ES-I3 (cell line): ENCODE data around the gene SND1.
"Not testable (repeated sequence)": the region's sequence is repeated elsewhere in the genome, so short reads cannot be mapped to it uniquely, and the experiment has no call there.

Experiments
- H3K36me3 ChIP-seq: 2 replicates; pipeline ENCODE4 v1.6.1; 2013; ENCODE audit warnings: mild to moderate bottlenecking, low read length, control low read depth, moderate library complexity; ENCODE audit not compliant: insufficient read depth
- H3K4me1 ChIP-seq: 2 replicates; pipeline ENCODE4 v1.6.1; 2013; ENCODE audit warnings: mild to moderate bottlenecking, control low read depth, low read length; ENCODE audit not compliant: insufficient read depth
- H3K9ac ChIP-seq: 2 replicates; pipeline ENCODE4 v1.6.1; 2013; ENCODE audit warnings: low read depth, mild to moderate bottlenecking, low read length, moderate library complexity
- H3K9me3 ChIP-seq: 2 replicates; pipeline ENCODE4 v1.6.1; 2013; ENCODE audit warnings: mild to moderate bottlenecking, low read length, moderate library complexity; ENCODE audit not compliant: control insufficient read depth, insufficient read depth

The SND1 gene

GRCh38 chr7:127900732-127901685 lies 249.0 kb downstream of the SND1 start:
- Histone ChIP-seq H3K36me3 (no peaks in the 10 kb centered on the region), H3K4me1 (peaks cover 56% of the 10 kb centered on the region), H3K9me3 (no peaks in the 10 kb centered on the region), H3K9ac (no peak overlapping the region)

- H3K36me3 ChIP-seq = no peaks in the 10 kb centered on the region
- no peaks in the 10 kb centered on the region for H3K9me3 ChIP-seq
- H3K9ac ChIP-seq = no peak overlapping the region
- peaks cover 52% of the 10 kb centered on the region for H3K4me1 ChIP-seq
Observed at GRCh38 chr7:127901895-127902703, 250.1 kb downstream of the SND1 start.

- not testable (repeated sequence) for H3K36me3 ChIP-seq, H3K9me3 ChIP-seq, H3K9ac ChIP-seq
- peaks cover 52% of the 10 kb centered on the region for H3K4me1 ChIP-seq
Observed at GRCh38 chr7:127902753-127903152, 250.8 kb downstream of the SND1 start.

DNA sequence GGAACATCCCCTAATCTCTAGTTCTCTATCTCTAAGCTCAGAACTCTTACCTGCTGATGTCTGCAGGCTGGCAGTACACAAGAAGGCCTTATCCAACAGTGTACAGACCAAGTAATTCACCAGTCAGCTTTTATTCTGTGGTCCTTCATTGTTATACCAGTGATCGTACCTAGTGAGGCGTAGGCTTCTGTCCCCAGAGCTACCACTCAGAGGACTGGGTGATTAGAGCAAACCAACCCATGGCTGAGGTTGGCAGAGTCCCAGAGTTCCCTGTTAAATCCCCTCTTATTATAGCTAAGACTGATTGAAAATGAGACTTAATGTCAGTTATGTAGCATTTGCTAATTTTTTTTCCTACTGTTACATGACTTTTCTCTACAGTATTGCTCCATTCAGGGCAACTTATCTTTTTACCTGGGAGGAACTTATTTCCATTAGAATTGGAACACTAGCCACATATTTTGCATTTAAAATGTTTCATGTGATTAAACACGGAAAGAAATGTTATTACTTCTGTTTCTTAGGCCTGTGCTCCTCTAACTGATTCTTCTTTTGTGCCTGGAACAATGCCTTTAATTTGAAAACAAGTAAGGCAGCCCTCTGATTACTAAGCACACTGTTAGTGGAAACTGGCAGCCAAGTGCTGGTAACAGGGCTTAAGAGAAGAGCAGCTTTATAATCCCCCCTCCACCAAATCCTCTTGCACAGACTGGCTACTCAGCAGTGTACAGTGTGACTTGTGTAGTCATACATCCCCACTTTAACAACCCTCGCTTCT lies 252.1 kb downstream of the SND1 start:
- Histone ChIP-seq H3K36me3 (no peaks in the 10 kb centered on the region), H3K9ac (no peak overlapping the region), H3K4me1 (peaks cover 52% of the 10 kb centered on the region), H3K9me3 (no peaks in the 10 kb centered on the region)

DNA sequence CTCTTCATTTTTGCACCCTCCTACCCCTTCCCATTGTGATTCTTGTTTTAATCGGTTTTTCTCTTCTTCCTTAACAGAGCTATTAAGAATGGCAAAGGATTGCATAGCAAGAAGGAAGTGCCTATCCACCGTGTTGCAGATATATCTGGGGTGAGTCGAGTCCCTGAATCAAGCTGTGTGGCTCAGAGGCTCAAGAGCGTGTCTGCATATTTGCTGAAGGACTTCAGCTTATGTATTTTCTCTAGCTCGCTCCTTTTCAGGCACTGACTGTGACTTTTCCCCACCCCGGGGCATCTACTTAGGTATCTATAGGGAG lies 252.6 kb downstream of the SND1 start:
- Histone ChIP-seq H3K9ac (no peak overlapping the region), H3K4me1 (peaks cover 50% of the 10 kb centered on the region), H3K36me3 (no peaks in the 10 kb centered on the region), H3K9me3 (no peaks in the 10 kb centered on the region)

DNA sequence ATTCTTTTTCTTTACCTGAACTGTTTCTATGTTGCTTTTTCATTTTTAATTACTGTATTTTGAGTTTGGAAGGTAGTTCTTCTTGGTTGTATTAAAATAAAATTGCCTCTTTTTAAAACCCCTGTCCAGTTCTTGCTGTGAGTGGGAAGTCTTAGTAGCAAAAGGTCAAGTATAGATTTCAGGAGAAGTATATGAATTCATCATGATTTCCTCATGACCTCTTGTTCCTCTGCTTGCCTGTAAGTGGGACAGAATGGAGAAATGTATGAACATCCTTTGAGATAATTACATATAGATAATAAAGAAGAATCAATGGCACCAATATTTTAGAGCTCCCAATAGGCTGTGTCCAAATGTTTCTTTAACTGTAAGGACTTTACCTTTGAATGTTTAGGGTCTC lies 253.0 kb downstream of the SND1 start:
- H3K36me3 ChIP-seq = no peaks in the 10 kb centered on the region
- H3K9ac ChIP-seq = no peak overlapping the region
- H3K9me3 ChIP-seq = no peaks in the 10 kb centered on the region
- H3K4me1 ChIP-seq = peaks cover 46% of the 10 kb centered on the region

- Histone ChIP-seq H3K4me1 (peaks cover 39% of the 10 kb centered on the region), H3K9ac (no peak overlapping the region), H3K9me3 (no peaks in the 10 kb centered on the region), H3K36me3 (no peaks in the 10 kb centered on the region)
Observed at GRCh38 chr7:127905491-127906330, 253.7 kb downstream of the SND1 start.

- H3K9ac ChIP-seq = no peak overlapping the region
- H3K4me1 ChIP-seq = peaks cover 24% of the 10 kb centered on the region
- no peaks in the 10 kb centered on the region for H3K9me3 ChIP-seq
- no peaks in the 10 kb centered on the region for H3K36me3 ChIP-seq
Observed at GRCh38 chr7:127907110-127908040, 255.4 kb downstream of the SND1 start.

DNA sequence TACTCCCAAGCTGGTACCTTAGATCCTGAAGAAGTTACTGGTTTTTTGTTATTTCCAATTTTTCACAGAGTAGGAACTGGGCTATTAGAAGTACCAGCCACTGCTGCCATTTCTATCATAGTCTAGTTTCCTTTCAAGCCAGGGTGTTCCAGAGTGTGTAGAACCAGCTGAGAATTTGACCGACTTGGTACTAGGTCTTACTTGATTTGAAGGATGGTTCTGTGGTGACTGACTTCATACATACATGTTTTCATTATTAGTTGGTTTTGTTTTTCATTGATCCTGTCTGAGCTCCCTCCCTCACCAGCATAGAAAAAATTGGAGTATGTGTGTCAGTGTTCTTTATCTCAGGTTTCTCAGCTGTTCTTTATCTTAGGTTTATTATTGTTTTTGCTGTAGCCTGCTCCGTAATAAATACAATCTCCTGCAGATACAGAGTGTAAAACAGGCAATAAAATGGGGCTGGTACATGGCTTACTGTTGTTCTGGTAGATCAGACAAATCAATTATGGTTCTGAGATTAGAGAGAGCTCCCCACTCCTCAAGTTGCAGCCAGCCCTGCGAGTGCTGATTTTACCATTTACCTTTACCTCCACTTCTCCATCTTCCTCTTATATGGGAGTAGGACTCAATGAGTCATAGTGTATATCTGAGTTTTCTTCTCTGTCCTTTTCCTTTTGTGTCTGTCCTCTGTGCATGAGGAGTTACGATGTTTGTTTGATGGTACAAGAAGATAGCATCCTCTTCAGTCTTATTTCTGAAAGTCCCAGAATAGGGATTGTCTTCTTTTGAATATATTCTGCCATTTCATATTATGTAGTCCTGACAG lies 256.6 kb downstream of the SND1 start:
- H3K9me3 ChIP-seq = no peaks in the 10 kb centered on the region
- peaks cover 18% of the 10 kb centered on the region for H3K4me1 ChIP-seq
- H3K9ac ChIP-seq = no peak overlapping the region
- H3K36me3 ChIP-seq = no peaks in the 10 kb centered on the region

GRCh38 chr7:127909424-127910152 lies 257.6 kb downstream of the SND1 start:
- H3K9ac ChIP-seq = no peak overlapping the region
- no peaks in the 10 kb centered on the region for H3K36me3 ChIP-seq
- H3K4me1 ChIP-seq = peaks cover 9% of the 10 kb centered on the region
- no peaks in the 10 kb centered on the region for H3K9me3 ChIP-seq

DNA sequence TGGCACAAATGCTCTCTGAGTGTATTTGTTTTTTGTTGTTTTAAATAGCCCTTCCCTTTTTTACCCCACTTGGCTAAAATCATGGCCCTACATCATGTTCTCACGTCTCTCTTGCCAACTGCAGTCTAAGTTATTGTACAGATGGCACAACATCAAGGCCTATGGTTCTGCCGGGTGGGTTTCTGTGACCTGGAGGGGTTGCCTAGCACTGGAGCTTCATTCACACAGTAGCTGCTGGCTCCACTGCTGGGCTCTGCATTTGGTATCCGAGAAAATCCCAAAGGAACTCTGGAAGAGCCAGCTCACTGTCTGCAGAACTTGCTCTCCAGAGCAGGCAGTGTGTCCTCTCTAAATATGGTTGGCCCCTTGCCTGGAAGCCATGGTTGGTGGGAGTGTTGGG lies 258.7 kb downstream of the SND1 start:
- H3K36me3 ChIP-seq = no peaks in the 10 kb centered on the region
- no peaks in the 10 kb centered on the region for H3K9me3 ChIP-seq
- no peaks in the 10 kb centered on the region for H3K4me1 ChIP-seq
- no peak overlapping the region for H3K9ac ChIP-seq

DNA sequence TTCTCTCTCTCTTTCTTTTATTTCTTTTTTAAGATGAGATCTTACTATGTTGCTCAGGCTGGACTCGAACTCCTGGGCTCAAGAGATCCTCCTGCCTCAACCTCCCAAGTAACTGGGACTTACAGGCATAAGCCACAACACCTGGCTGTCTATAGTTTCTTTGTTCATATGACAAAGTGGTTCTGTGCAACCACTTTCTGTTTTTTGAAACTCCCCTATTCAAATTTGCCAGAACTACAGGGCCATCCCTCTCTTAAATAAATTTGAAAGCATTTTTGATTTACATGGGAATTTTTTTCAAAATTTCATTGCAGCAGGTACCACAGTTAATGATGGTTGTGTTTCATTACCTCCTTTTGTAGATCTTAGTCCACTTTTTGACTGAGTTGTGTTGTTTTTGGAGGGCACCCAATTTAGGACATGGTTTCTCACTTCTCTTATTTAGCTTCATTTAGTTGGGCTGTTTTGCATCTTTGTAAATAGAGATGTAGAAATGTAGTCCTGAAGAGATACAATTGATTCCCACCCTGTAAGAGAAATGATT lies 260.0 kb downstream of the SND1 start:
- Histone ChIP-seq H3K9me3 (no peaks in the 10 kb centered on the region), H3K36me3 (no peaks in the 10 kb centered on the region), H3K9ac (no peak overlapping the region), H3K4me1 (no peaks in the 10 kb centered on the region)
